Forelimb muscle (tissue), 1 donor: Measurements from ENCODE around the gene ADGRV1. TPM values are rescaled to one million over a fixed set of nuclear protein-coding genes. Genes with fewer than 3 reads are reported as not detected.

Experiments
- DNase-seq: peaks from one replicate; pipeline ENCODE4 v3.0.0-alpha.2; 2013; ENCODE audit warnings: low read depth
- polyA plus RNA-seq: library from polyadenylated mRNA; unstranded; fragments of 120-200 nt; gene quantifications from one replicate; pipeline ENCODE4 v1.2.1, GENCODE V29; 2013; ENCODE audit not compliant: insufficient read length

The ADGRV1 gene
- polyA plus RNA-seq, 1 donor, result 0.92 TPM

DNA sequence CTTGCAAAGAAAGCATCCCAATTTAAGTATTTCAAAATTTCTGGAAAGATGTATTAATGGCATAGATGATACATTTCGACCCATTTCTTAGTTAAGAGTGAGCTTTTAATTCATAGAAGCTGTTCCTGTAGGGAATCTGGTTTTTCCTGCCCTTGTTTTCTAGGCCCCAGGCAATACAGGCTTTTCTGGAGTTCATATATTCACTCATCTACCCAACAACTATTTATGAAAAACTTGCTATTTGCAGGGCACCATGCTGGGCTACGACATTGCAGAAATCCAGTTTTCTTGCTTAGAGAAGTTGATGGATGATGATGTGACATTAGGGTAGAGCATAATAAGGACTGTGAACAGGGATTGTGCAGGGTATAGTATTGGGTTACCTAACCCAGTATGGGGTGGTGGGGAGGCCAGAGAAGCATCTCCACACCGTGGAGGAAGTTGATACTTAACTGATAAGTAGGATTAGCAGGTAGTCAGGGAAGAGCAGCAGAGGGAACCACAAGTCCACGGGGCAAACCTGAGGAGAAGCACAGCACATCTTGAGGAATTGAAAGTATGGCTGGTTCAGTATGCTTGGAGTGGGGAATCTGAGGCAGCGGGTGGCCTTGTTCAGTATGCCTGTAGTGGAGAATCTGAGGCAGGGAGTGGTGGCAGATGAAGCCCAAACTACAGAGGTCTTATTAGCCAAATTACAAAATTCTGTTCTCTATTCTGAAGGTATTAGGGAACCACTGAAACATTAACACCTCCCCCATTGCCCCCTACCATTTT, 577.1 kb downstream of the ADGRV1 start:
- DNase-seq, result no peak

DNA sequence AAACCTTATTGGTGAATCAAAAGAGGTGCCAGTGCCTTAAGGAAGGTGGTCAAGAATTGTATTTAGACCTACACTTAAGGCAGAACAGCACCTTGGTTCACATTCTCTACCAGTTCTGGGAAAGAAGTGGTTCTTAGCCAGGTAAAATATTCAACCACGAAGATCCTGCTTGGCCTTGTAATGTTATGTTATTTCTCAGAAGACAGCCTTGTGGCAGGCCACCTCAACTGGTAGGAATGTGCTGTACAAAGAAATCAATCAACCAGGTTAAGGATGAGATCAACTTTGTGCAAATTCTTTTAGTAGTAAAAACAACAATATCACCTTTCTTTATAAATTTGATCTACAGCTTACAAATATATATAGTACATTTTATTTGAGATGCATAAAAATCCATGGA, 577.7 kb downstream of the ADGRV1 start:
- DNase-seq, result no peak

DNA sequence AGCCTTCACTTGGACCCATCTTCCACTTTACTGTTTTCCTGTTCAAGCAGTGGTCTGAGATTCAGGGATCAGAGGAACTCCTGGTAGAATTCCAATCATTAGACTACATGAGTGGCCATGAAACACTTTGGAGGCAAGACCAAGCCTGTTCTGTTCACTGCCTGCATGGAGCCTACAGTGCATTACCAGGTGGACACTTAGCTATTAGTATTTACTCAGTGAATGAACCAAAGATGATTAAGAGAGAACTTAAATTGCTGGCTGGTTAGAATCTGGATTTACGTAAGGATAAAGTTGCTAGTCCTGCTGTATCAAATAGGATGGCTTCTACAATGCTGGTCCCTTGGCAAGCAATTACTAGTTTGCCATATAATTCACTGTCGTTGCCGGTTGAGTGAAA, 579.0 kb downstream of the ADGRV1 start:
- no peak for DNase-seq

DNA sequence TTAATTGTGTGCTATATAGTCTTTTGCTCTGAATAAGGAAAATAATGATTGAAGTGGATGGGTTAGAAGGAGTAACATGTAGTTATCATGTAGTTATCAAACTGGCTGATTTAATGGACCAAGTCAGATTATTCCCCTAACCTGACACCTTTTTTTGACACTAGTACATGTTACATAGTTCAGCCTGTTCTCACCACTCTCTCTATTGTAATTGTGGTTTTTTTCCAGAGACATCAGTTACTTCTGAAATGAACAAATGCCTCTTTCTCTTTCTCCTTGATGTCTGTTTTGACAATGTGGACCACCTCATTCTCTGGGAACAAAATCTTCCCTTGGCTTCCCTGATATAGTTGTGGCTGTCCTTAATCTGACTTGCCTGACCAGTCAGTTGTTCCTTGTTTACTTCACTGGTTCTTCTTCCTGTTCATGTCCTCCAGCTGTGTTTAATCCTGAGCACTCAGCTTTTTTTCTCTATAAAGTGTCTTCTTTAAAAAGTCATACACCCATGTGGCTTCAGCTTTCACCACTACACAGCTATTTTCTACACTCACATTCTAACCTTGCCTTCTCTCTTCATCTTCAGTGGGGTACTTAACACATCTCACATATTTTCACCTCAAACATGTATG, 581.1 kb downstream of the ADGRV1 start:
- no peak for DNase-seq

DNA sequence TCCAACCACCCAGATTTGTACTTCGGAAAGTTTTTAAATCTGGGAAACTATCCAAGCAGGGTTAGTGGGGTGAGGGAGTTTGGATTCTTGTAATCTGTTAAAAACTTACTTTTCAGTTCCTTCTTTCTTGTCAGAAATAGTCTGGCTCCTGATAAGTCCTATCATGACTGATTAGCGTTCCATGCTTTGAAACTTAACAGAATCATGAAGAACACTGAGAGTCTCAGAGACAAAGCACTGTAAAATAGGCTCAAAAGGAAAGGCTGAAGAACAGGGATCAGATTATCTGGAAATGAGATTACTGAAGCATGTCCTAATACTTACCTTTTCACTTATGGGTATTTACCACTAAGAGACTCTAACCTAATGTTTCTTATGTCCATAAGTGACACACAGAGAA, 582.1 kb downstream of the ADGRV1 start:
- no peak for DNase-seq

DNA sequence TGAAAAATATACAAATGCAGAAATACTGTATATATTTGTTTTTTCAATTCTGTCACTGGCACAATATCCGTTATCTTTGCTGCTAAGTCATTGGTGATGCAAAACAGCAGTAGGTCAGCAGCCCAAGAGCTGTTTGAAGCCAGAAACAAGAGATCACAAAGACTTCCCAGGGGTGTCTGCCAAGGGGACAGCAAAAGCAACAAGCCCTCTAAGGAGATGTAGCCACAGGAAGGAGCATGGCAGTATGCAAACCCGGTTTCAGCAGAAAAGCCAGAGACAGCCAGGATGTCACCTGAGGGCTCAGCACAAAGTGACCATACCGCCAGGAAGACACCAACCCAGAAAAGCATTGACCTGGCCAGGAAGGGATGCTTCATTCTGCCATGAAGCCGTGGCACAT, 583.0 kb downstream of the ADGRV1 start:
- DNase-seq, result no peak

DNA sequence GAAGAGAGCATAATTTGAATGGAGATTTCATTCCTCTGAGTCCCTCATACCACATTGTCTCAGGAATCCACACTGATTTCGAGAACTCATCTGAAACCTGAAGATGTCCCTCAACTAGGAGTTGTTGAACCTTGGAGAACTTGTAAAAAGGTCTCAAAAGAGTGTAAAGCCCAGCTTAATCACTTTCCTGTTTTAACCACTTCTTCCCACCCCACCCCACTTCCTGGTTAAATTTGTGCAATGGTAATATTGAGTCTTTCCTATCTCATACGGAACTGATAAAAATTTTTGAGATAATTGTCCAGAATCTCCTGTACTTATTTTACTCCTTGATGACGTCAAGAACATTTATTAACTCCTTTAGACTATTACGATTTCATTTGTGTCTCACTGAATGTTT, 583.8 kb downstream of the ADGRV1 start:
- no peak for DNase-seq

DNA sequence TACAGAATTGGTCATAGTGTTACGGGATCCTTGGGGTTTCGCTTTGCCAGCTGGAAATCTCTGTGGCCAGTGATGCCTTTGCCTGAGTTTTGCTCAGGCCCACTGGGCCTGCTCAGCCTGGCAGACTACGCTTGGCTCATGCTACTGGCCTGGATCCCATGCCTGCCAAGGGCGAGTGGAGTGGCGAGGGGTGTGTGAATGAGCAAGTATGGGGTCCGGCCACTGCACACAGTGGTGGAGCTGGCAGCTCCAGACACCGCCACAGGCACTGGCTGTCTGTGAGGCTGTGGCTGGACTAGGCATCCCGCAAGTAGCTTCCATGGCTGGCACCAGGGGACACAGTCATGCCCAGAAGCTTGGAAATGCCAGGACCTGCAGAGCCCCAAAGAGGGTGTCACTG, 584.2 kb downstream of the ADGRV1 start:
- DNase-seq, result no peak

DNA sequence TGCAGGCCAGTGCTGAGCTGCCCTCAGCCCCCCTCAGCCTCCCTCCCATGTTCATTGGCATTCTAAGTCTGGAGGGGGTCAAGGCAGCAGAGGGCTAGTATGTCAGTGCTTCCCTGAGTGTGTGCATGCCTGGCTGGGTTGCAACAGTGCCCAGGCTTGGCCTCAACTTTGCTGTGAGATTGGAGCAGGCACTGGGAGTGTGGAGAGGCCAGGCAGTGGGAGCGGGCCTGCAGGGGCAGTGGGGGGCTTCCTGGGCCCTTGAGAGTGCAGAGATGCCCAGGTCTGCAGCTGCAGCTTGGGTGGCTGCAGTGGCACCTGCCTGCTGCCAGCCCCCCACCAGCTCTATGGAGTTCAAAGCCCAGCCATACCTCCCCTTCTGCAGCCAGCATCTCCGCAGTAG, 585.2 kb downstream of the ADGRV1 start:
- no peak for DNase-seq

DNA sequence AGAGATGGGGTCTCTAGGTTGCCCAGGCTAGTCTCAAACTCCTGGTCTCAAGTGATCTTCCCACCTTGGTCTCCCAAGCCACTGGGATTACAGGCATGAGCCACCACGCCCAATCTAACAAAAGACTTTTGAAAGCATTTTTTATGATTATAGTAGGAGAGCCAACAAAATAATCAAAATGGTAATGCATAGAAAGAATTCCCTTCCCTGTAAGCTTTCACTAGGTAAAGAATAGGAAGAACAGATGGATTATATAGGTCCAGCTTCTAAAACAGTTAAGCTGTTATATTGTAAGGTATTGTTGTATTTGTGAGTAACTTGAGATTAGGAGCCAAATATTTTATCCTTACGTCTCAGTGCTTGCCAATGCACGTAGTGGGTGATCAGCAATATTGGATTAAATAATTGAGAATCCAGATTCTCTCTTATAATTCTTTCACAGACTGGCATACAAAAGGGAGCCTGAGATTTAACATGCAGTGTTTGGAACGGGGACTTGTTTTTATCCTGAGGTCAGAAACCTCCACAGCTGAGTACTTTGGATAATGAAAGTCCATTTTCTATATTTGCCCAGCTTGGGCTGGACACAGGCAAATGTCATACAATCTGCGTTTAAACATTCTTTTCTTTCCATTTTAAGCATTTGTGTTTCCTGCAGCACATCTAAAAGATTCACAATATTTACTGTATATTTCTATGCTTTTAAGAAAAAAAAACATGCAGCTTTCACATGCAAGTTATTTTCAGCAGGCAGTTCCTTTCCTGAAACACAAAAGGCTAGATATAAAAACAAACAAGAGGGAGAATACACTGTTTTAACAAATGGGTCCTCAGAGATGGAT, 586.1 kb downstream of the ADGRV1 start:
- DNase-seq, result no peak

DNA sequence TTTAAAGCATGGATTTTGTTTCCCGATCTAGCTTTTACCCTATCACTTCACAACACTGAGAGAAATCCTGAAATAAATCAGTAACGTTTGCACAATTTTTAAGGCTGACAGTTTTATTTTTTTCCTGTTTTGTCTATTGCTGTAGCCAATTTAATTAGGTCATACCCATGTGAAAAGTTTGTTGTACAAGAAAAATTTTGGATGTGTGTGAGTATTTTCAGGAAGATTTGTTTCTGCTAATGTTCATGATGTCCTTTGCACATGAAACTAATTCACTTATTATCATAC, 586.7 kb downstream of the ADGRV1 start:
- peak; percentile 65 for DNase-seq

DNA sequence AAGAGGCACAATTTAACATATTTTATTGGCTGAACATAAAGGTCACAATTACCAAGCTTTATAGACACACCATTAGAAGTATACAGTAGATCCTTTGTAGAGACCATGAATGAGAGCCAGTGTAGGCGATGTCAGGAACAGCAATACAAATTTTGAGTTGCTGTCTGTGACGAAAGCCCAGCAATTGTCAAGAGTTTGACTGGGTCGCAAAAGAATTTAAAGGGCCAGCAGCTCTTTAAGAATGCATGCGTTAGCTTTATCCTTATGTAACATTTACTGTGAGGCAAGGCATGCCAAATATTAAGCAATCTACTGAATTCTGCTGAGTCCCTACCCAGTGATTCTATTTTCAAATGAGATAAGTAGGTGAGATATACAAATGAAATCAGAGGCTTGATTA, 587.6 kb downstream of the ADGRV1 start:
- no peak for DNase-seq

DNA sequence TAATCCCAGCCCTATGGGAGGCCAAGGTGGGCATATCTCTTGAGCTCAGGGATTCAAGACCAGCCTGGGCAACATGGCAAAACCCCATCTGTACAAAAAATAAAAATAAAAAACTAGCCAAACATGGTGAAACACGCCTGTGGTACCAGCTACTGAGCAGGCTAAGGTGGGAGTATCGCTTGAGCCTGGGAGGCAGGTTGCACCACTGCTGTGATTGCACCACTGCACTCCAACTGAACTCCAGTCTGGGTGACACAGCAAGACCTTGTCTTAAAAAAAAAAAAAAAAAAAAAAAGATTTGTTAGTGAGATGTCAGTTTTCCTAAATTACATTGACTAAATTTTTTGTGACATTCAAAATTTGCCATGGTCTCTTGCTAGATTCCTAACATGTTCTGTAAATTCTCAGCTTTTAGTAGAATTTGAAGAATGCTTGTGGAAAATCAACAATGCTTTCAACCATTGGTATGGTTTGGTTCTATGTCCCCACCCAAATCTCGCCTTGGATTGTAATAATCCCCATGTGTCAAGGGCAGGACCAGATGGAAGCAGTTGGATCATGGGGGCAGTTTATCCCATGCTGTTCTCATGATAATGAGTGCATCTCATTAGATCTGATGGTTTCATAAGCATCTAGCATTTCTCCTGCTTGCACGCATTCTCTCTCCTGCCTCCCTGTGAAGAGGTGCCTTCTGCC, 588.5 kb downstream of the ADGRV1 start:
- no peak for DNase-seq

DNA sequence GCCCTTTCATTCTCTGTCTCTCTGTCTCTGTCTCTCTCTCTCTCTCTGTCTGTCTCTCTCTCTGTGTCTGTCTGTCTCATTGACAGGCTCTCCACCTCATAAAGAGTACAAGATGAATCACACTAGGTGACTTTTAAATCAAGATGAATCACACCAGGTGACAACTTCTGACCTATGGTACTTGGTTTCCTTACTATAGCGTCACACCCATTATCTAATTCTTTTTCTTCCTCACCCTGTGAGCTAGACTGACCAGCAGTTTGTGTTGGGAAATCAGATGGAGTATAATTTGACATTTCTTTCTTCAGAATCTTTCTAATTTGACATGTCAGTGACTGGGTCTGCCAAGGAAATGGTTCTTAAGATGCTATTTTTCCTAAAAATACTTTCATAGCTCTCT, 591.6 kb downstream of the ADGRV1 start:
- no peak for DNase-seq

DNA sequence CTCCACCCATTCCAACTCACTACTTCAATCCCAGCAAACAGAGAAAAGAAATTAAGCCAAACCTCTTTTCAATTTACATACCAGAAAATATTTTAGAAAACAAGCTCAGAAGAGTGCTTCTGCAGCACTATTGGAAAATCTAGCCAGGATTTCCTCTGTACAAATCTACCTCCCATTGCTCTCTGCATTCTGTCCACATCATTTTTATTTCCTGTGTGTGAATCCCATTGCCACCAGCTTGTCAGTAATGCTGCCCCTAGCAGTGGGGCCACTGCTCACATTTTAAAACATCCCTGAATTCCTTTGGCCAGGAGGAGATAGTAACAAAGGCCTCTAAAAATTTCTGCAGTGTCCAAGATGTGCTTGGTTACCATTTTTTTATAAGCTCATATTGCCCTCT, 592.0 kb downstream of the ADGRV1 start:
- no peak for DNase-seq

DNA sequence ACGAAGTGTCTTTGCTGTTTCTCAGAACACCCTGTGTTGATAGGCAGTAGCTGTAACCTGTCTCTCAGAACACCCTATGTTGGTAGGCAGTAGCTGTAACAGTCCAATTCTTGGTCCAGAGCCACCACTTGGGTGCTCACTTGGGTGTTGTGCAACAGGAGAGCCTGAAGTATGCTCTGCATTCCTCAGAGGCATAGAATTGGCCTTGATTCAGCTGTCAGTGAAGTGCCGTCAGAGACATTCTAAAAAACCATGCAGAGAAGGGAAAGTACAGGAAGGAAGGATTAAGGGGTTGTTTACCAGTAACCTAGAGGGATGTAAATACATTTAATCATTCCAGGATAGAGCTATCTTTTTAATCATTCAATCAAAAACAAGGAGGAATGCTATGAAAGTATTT, 593.4 kb downstream of the ADGRV1 start:
- DNase-seq, result no peak

DNA sequence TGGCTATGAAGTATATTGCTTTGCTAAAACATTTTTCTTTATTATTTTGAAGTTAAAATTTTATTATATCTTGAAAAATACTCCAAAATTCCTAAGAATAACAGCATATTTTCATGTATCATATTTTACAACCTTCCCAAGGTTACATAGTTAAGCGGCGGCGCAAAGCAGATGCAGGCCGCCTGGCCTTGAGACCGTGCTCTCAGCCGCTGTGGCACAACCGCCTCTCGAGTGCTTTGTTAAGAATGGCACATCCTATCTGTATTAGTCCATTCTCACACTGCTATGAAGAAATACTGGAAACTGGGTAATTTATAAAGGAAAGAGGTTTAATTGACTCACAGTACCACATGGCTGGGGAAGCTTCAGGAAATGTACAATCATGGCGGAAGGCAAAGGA, 595.7 kb downstream of the ADGRV1 start:
- DNase-seq, result no peak

DNA sequence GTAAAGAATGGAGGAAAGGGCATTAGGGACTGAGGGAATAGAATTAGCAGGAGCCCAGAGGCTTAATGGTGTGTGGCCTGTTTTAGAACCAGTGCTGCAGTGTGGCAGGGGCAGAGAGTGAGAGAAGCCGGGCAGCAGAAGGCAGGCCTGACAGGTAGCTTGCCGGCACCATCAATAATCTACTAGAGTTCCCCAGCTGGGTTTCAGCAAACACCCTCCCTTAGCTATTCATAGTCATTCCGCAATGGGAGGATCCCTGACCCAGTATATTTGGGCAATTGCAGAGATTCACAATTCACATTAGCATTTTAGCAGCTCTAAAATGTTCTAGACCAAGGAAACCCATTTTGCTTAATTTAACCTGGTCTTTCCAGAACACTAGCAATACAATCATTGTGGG, 596.7 kb downstream of the ADGRV1 start:
- DNase-seq, result no peak

DNA sequence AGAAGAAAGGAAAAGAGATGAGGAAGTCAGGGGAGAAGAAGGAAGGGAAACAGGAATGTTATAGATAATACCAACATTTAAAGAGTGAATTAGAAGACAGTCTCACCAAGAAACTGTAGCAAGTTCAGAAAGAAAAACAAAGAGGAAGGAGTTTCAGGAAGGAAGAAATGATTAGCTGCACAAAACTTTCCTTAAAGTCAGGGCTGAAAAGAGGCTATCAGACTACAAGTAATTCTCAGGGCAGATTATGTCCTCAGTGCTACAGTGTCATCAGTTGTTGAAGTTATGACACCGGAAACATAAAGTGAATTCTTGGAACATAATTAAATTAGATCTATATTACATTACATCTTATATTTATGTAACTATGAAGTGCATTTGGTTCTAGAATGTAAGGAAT, 597.6 kb downstream of the ADGRV1 start:
- DNase-seq, result no peak

DNA sequence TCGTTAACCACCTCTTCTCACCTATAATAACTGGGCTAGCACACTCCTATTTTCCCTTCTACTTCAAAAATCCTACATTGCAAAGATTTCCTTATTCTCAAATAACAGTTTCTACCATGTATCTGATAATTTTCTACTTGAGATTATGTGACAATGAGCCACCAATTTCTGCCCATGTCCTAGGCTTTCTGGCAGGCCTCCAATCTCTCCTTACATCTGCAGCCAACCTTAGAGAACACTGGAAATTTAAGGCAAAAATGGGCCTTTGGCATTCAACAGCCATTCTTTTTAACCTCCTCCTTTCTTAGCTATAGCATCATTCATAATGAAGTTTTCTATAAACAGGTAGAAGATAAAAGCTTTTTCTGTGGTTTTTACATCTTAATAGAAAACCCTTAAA, 599.4 kb downstream of the ADGRV1 start:
- no peak for DNase-seq

DNA sequence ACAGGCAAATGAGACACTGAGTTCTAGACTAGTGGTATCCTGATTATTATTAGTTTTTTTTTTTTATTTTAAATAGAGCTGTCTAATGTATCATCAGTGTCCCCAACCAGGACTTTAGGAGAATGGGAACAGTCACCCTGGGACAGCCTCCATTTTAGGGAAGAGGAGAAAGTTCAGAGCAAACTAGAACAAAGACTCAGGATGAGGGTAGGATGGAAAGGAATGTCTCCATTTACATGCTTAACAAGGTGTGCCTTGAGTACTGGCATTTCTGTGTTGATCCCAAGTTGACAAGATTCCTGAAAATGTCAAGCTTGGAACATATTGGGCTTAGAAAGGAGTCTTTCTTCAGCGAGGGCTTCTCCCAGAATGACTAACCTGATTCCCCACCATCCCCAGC, 601.0 kb downstream of the ADGRV1 start:
- no peak for DNase-seq

DNA sequence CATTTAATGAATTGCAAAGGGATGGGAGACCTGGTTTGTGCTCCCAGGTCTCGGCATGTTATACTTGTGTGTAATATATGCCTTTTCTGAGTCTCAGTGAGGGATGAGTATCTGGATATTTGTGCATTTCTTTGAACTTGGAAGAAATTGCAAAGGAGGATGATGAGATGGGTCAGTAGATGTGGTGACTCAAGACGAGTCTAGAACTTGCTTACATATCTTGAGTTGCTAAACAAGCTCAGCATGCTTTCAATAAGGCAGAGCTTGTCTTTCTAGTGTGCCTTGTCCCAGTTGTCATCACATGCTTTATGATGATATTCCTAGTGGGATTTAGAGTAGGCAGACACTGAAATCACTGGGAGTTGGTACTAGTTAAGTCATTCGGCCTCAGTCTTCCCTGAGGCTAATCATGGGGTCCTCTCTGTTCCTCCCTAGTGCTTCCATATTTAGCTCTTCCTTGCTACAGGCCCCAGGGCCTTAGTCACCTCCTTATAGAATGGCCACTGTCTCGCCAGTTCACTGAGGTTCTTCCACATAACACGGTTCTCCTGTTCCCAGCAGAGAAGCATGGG, 602.2 kb downstream of the ADGRV1 start:
- no peak for DNase-seq
